Neural cell (in vitro differentiated cells): ENCODE results near the gene CSK. TPM values are rescaled to one million over a fixed set of nuclear protein-coding genes. Genes with fewer than 3 reads are reported as not detected.

Experiments
- H2AFZ ChIP-seq: fragments of 200-600, 300-800 bp; sonication (generic), shearing (Covaris generic); 2 replicates; pipeline ENCODE4 v1.6.0; 2014; ENCODE audit warnings: low read depth, mild to moderate bottlenecking, antibody characterized with exemption, low read length, moderate library complexity
- H3F3A ChIP-seq: fragments of 200-600 bp; shearing (Covaris generic); 2 replicates; pipeline ENCODE4 v1.6.1; 2016; ENCODE audit warnings: mild to moderate bottlenecking, moderate library complexity, mixed read lengths, antibody characterized with exemption, low read length; ENCODE audit not compliant: insufficient read depth, poor library complexity, severe bottlenecking
- H3K27ac ChIP-seq: fragments of 200-600, 300-800 bp; sonication (generic), shearing (Covaris generic); 2 replicates; pipeline ENCODE4 v1.5.1; 2014; ENCODE audit warnings: mild to moderate bottlenecking, low read length, moderate library complexity
- H3K27me3 ChIP-seq: fragments of 300-800, 200-600 bp; sonication (generic), shearing (Covaris generic); 2 replicates; pipeline ENCODE4 v1.6.0; 2014; ENCODE audit warnings: mild to moderate bottlenecking, low read depth, low read length, moderate library complexity; ENCODE audit not compliant: insufficient read depth
- H3K36me3 ChIP-seq: fragments of 300-800, 200-600 bp; sonication (generic), shearing (Covaris generic); 2 replicates; pipeline ENCODE4 v1.5.1; 2014; ENCODE audit warnings: mild to moderate bottlenecking, antibody characterized with exemption, low read length, moderate library complexity; ENCODE audit not compliant: insufficient read depth
- H3K4me2 ChIP-seq: fragments of 300-800, 200-600 bp; sonication (generic), shearing (Covaris generic); 2 replicates; pipeline ENCODE4 v1.6.0; 2014; ENCODE audit warnings: mild to moderate bottlenecking, low read length
- H3K4me3 ChIP-seq: fragments of 300-800, 200-600 bp; sonication (generic), shearing (Covaris generic); 2 replicates; pipeline ENCODE4 v1.5.1; 2014; ENCODE audit warnings: mild to moderate bottlenecking, low read length, moderate library complexity
- H3K79me2 ChIP-seq: fragments of 200-600 bp; shearing (Covaris generic); replicated peaks from 2 replicates; pipeline ENCODE4 v1.6.0; 2014; ENCODE audit warnings: mild to moderate bottlenecking, low read length, moderate library complexity; ENCODE audit not compliant: insufficient read depth
- H3K9ac ChIP-seq: fragments of 300-800, 200-600 bp; sonication (generic), shearing (Covaris generic); 2 replicates; pipeline ENCODE4 v1.6.1; 2016; ENCODE audit warnings: mild to moderate bottlenecking, low read length, mixed read lengths
- H3K9me2 ChIP-seq: fragments of 200-600 bp; shearing (Covaris generic); 2 replicates; pipeline ENCODE4 v1.6.1; 2016; ENCODE audit warnings: mild to moderate bottlenecking, low read length, mixed read lengths; ENCODE audit not compliant: insufficient read depth
- H3K9me3 ChIP-seq: fragments of 200-600, 300-800 bp; sonication (generic), shearing (Covaris generic); 2 replicates; pipeline ENCODE4 v1.6.1; 2016; ENCODE audit warnings: mild to moderate bottlenecking, mixed run types, low read length, moderate library complexity, mixed read lengths
- H4K20me1 ChIP-seq: fragments of 200-600 bp; shearing (Covaris generic); 2 replicates; pipeline ENCODE4 v1.6.1; 2016; ENCODE audit warnings: mild to moderate bottlenecking, mixed run types; ENCODE audit not compliant: insufficient read depth
- EP300 ChIP-seq: fragments of 450-650 bp; conservative IDR thresholded peaks from 2 replicates; pipeline ENCODE4 v1.6.1; 2014; ENCODE audit warnings: antibody characterized with exemption, mild to moderate bottlenecking, moderate library complexity; ENCODE audit not compliant: poor library complexity, severe bottlenecking
- EZH2 ChIP-seq: fragments of 200-600, 300-800 bp; shearing (Covaris generic), sonication (generic); IDR thresholded peaks from 2 replicates; pipeline ENCODE4 v1.6.1; 2014; ENCODE audit warnings: antibody characterized with exemption, low read length, borderline replicate concordance, mild to moderate bottlenecking; ENCODE audit not compliant: insufficient read depth, poor library complexity, severe bottlenecking
- MXI1 ChIP-seq: fragments of 450-650 bp; conservative IDR thresholded peaks from 2 replicates; pipeline ENCODE4 v1.6.1; 2014; ENCODE audit warnings: antibody characterized with exemption, mild to moderate bottlenecking; ENCODE audit not compliant: poor library complexity, severe bottlenecking
- POLR2AphosphoS5 ChIP-seq: IDR thresholded peaks from 2 replicates; pipeline ENCODE4 v1.6.1; 2012
- RAD21 ChIP-seq: fragments of 450-650 bp; conservative IDR thresholded peaks from 2 replicates; pipeline ENCODE4 v1.6.1; 2014; ENCODE audit warnings: antibody characterized with exemption, mild to moderate bottlenecking, moderate library complexity
- REST ChIP-seq: IDR thresholded peaks from 2 replicates; pipeline ENCODE4 v1.6.1; 2012; ENCODE audit warnings: borderline replicate concordance
- SMC3 ChIP-seq: fragments of 450-650 bp; conservative IDR thresholded peaks from 2 replicates; pipeline ENCODE4 v1.6.1; 2014; ENCODE audit warnings: antibody characterized with exemption, mild to moderate bottlenecking, moderate library complexity; ENCODE audit not compliant: poor library complexity
- TAF1 ChIP-seq: IDR thresholded peaks from 2 replicates; pipeline ENCODE4 v1.6.1; 2012; ENCODE audit warnings: low read depth
- polyA plus RNA-seq: library from polyadenylated mRNA; depleted of rRNA; stranded (reverse); fragments of >200 nt; gene quantifications from 2 replicates; pipeline ENCODE4 v1.2.3, GENCODE V29; 2014
- TF ChIP-seq, protein P1 (sequence below): fragments of 450-650 bp; IDR thresholded peaks from 2 replicates; pipeline ENCODE4 v1.5.1; 2014; ENCODE audit warnings: antibody characterized with exemption, mild to moderate bottlenecking, moderate library complexity; ENCODE audit not compliant: poor library complexity, severe bottlenecking

Gene CSK
- polyA plus RNA-seq, 1 donor from 2014 or later: 45.5 TPM

- Histone ChIP-seq H3K36me3 (no peaks in the 10 kb centered on the region), H3K4me2 (no peak overlapping the region), H3K9ac (no peak overlapping the region), H3K9me2 (no peaks in the 10 kb centered on the region), H3K27ac (no peak overlapping the region), H2AFZ (no peak overlapping the region), H3K4me3 (no peak overlapping the region), H3F3A (no peaks in the 10 kb centered on the region), H3K79me2 (no peaks in the 10 kb centered on the region), H4K20me1 (no peaks in the 10 kb centered on the region), H3K9me3 (no peaks in the 10 kb centered on the region), H3K27me3 (no peaks in the 10 kb centered on the region)
- TF ChIP-seq EP300 (no peak), RAD21 (no peak)
- TF ChIP-seq, protein P1, sequence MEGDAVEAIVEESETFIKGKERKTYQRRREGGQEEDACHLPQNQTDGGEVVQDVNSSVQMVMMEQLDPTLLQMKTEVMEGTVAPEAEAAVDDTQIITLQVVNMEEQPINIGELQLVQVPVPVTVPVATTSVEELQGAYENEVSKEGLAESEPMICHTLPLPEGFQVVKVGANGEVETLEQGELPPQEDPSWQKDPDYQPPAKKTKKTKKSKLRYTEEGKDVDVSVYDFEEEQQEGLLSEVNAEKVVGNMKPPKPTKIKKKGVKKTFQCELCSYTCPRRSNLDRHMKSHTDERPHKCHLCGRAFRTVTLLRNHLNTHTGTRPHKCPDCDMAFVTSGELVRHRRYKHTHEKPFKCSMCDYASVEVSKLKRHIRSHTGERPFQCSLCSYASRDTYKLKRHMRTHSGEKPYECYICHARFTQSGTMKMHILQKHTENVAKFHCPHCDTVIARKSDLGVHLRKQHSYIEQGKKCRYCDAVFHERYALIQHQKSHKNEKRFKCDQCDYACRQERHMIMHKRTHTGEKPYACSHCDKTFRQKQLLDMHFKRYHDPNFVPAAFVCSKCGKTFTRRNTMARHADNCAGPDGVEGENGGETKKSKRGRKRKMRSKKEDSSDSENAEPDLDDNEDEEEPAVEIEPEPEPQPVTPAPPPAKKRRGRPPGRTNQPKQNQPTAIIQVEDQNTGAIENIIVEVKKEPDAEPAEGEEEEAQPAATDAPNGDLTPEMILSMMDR: peak; percentile 51
These were observed 53.5 kb downstream of the CSK start for GRCh38 chr15:74835312-74835823.

DNA sequence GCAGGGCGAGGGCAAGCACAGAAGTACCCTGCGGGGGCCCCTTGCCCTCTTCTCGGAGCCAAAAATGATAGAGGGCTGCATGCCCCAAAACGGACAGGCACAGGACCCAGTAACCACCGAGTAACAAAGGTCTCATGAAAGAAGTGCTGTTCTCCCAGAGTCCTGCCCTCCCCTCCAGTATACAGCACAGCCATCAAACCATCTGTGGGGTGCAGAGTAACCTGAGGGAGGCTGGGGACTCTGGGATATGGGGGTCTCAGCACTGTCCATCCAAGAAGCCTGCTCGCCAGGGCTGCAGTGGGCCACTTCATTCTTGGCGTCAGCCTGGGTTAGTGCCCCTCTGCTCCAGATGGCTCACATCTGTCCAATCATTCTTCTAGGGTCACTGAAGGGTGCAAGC, 55.0 kb downstream of the CSK start:
- Histone ChIP-seq H2AFZ (no peak overlapping the region), H3K4me2 (no peak overlapping the region), H3F3A (no peaks in the 10 kb centered on the region), H4K20me1 (no peaks in the 10 kb centered on the region), H3K9ac (no peak overlapping the region), H3K4me3 (no peak overlapping the region), H3K27me3 (no peaks in the 10 kb centered on the region), H3K9me2 (no peaks in the 10 kb centered on the region), H3K27ac (no peak overlapping the region), H3K36me3 (no peaks in the 10 kb centered on the region), H3K9me3 (no peaks in the 10 kb centered on the region), H3K79me2 (no peaks in the 10 kb centered on the region)
- no peak for TF ChIP-seq RAD21

- no peaks in the 10 kb centered on the region for H3K79me2 ChIP-seq
- no peaks in the 10 kb centered on the region for H3F3A ChIP-seq
- no peak overlapping the region for H3K4me3 ChIP-seq
- no peaks in the 10 kb centered on the region for H3K9me2 ChIP-seq
- no peak overlapping the region for H3K27ac ChIP-seq
- H3K36me3 ChIP-seq: no peaks in the 10 kb centered on the region
- no peaks in the 10 kb centered on the region for H4K20me1 ChIP-seq
- no peak overlapping the region for H3K9ac ChIP-seq
- H2AFZ ChIP-seq: no peak overlapping the region
- H3K27me3 ChIP-seq: no peaks in the 10 kb centered on the region
- no peak for TF ChIP-seq EP300
- no peak for TF ChIP-seq RAD21
- TF ChIP-seq POLR2AphosphoS5: no peak
- no peak for TF ChIP-seq SMC3
- no peak for TF ChIP-seq REST
- no peak for TF ChIP-seq MXI1
- TF ChIP-seq, protein P1: no peak
- no peak for TF ChIP-seq EZH2
- no peak for TF ChIP-seq TAF1
- no peak overlapping the region for H3K4me2 ChIP-seq
- H3K9me3 ChIP-seq: no peaks in the 10 kb centered on the region
These were observed 55.7 kb downstream of the CSK start for GRCh38 chr15:74837482-74838136.
